GM12878 (cell line): ENCODE data around the gene MYO15B. TPM values are rescaled to one million over a fixed set of nuclear protein-coding genes. Genes with fewer than 3 reads are reported as not detected.

Experiments used
- ATAC-seq: fragments of 200-7000 bp; cut with Tn5 transposase; 3 replicates; pipeline ENCODE4 v1.9.1; 2020; ENCODE audit warnings: mild to moderate bottlenecking, moderate library complexity
- BruUV-seq: library from RNA; stranded (reverse); fragments of 400-500 nt; replicated peaks from 2 replicates; lab custom pipeline; 2021; lab: Mats Ljungman, UMichigan
- CTCF ChIA-PET: fragments of 300-600 bp; sonication (Branson Sonifier 250); formaldehyde crosslinking; extraction: SDS; loops from one replicate; lab custom pipeline; 2021; ENCODE audit warnings: inconsistent platforms; lab: Yijun Ruan, JAX
- POLR2A ChIA-PET: fragments of 350-600 bp; formaldehyde crosslinking; extraction: SDS; loops from one replicate; lab custom pipeline; 2021; ENCODE audit warnings: inconsistent platforms; lab: Charles Lee
- RAD21 ChIA-PET: fragments of 300-600 bp; sonication (Branson Sonifier 250); formaldehyde crosslinking; loops from one replicate; lab custom pipeline; 2023; ENCODE audit warnings: antibody characterized with exemption; ENCODE audit not compliant: unreplicated experiment; lab: Charles Lee
- SMC1A ChIA-PET: fragments of 300-600 bp; sonication (Branson Sonifier 250); formaldehyde crosslinking; loops from one replicate; lab custom pipeline; 2023; ENCODE audit not compliant: unreplicated experiment, uncharacterized antibody; lab: Charles Lee
- DNase-seq: peaks from one replicate; pipeline ENCODE4 v3.0.0-alpha.2; 2011; ENCODE audit warnings: low read depth, low spot score
- FAIRE-seq: peaks from 3 replicates; lab custom pipeline; 2011; peaks lifted over from hg19 to GRCh38; lab: Jason Lieb, UNC
- H2AFZ ChIP-seq: 2 replicates; pipeline ENCODE4 v1.6.0; 2011; ENCODE audit warnings: low read depth, low read length, control low read depth; ENCODE audit not compliant: control insufficient read depth
- H3K27ac ChIP-seq: 2 replicates; pipeline ENCODE4 v1.5.1; 2011; ENCODE audit warnings: control low read depth; ENCODE audit not compliant: control insufficient read depth, insufficient read depth
- H3K27me3 ChIP-seq, 2 experiments: replicated peaks in 1 of 2; 2 replicates each; pipeline versions ENCODE4 v1.6.0 to v1.6.1; 2011; ENCODE audit warnings: low read length in 1 of 2; ENCODE audit not compliant: control insufficient read depth in 2 of 2, insufficient read depth in 2 of 2
- H3K36me3 ChIP-seq, 2 experiments: 2 replicates each; pipeline ENCODE4 v1.5.1; 2011; ENCODE audit warnings: low read length in 1 of 2; ENCODE audit not compliant: control insufficient read depth in 2 of 2, insufficient read depth in 2 of 2
- H3K4me1 ChIP-seq: 2 replicates; pipeline ENCODE4 v1.6.1; 2011; ENCODE audit warnings: mild to moderate bottlenecking, low read length, moderate library complexity, mixed read lengths; ENCODE audit not compliant: control insufficient read depth, insufficient read depth
- H3K4me2 ChIP-seq: 2 replicates; pipeline ENCODE4 v1.6.0; 2011; ENCODE audit warnings: control low read depth; ENCODE audit not compliant: control insufficient read depth, insufficient read depth
- H3K4me3 ChIP-seq: fragments of 200-600 bp; sonication (generic); 2 replicates; pipeline ENCODE4 v1.5.1; 2016
- H3K79me2 ChIP-seq: 2 replicates; pipeline ENCODE4 v1.6.0; 2011; ENCODE audit warnings: low read length; ENCODE audit not compliant: control insufficient read depth, insufficient read depth
- H3K9ac ChIP-seq: 2 replicates; pipeline ENCODE4 v1.8.0; 2011; ENCODE audit warnings: low read length, control low read depth, mixed read lengths; ENCODE audit not compliant: control insufficient read depth, insufficient read depth
- H3K9me3 ChIP-seq: replicated peaks from 3 replicates; pipeline ENCODE4 v1.5.1; 2011; ENCODE audit warnings: mild to moderate bottlenecking, low read length; ENCODE audit not compliant: control insufficient read depth, insufficient read depth
- H4K20me1 ChIP-seq: 2 replicates; pipeline ENCODE4 v1.6.0; 2011; ENCODE audit not compliant: control insufficient read depth, insufficient read depth
- CUX1 ChIP-seq: IDR thresholded peaks from 2 replicates; pipeline ENCODE4 v1.6.1; 2012; ENCODE audit warnings: improper control_type of control experiment, low read depth, low read length; ENCODE audit not compliant: insufficient replicate concordance
- MTA2 ChIP-seq: fragments of 450-650 bp; IDR thresholded peaks from 2 replicates; pipeline ENCODE4 v1.6.1; 2016; ENCODE audit warnings: low read depth, mild to moderate bottlenecking, moderate library complexity
- NR2C1 ChIP-seq: fragments of 450-650 bp; IDR thresholded peaks from 2 replicates; pipeline ENCODE4 v1.6.1; 2017; ENCODE audit warnings: antibody characterized with exemption, mild to moderate bottlenecking, moderate library complexity
- RB1 ChIP-seq: fragments of 450-650 bp; formaldehyde crosslinking; IDR thresholded peaks from 2 replicates; pipeline ENCODE4 v1.6.1; 2017; ENCODE audit warnings: mild to moderate bottlenecking, borderline replicate concordance
- RUNX3 ChIP-seq: IDR thresholded peaks from 2 replicates; pipeline ENCODE4 v1.6.1; 2012; ENCODE audit warnings: low read length, inconsistent platforms
- SMC3 ChIP-seq: IDR thresholded peaks from 2 replicates; pipeline ENCODE4 v1.6.1; 2011; ENCODE audit warnings: low read length, improper control_type of control experiment, borderline replicate concordance
- SREBF2 ChIP-seq: IDR thresholded peaks from 2 replicates; pipeline ENCODE4 v1.6.1; 2012; ENCODE audit warnings: mild to moderate bottlenecking, low read length
- WGBS: methylation state at CpG from one replicate; pipeline ENCODE4 v1.1.6; 2016; ENCODE audit warnings: low lambda C conversion rate; ENCODE audit not compliant: insufficient replicate concordance, insufficient coverage; ENCODE audit errors: missing lambda C conversion rate; 5-methylcytosine and 5-hydroxymethylcytosine counted together
- in situ Hi-C: fragments of 300-500 bp; cut with MboI; formaldehyde crosslinking; loops from 9 replicates; pipeline ENCODE4 v1.14.3; 2018; ENCODE audit warnings: mixed read lengths
- intact Hi-C: fragments of 100-400 bp; cut with micrococcal nuclease; formaldehyde crosslinking; loops from one replicate; pipeline ENCODE4 v1.14.2; 2022; ENCODE audit not compliant: unreplicated experiment
- polyA plus RNA-seq, 11 experiments: library from polyadenylated mRNA; depleted of rRNA in 4 of 11; unstranded in 6 of 11; stranded (reverse) in 5 of 11; fragments of >200 nt; fragmentation: Nextera tagmentation in 4 of 11; fragmentation: Illumina TruSeq in 1 of 11; extraction: Ambion mirVana in 4 of 11; extraction: Trizol in 1 of 11; gene quantifications; 1 replicate in 1 of 11; 2 replicates in 10 of 11; pipeline versions ENCODE4 v1.2.1 to v1.2.3, GENCODE V29; 2011 to 2016; ENCODE audit warnings: inconsistent platforms in 2 of 11, missing spikeins in 2 of 11, low read depth in 1 of 11
- total RNA-seq, 4 experiments: library from RNA; depleted of rRNA in 3 of 4; stranded (reverse); fragments of >200 nt in 3 of 4; fragmentation: Illumina TruSeq in 1 of 4; extraction: Trizol in 1 of 4; gene quantifications; 2 replicates each; pipeline versions ENCODE4 v1.2.1 to v1.2.3, GENCODE V29; 2013 to 2021
- TF ChIP-seq, protein P1 (sequence below): fragments of 450-650 bp; IDR thresholded peaks from 2 replicates; pipeline ENCODE4 v1.6.1; 2016; ENCODE audit warnings: mild to moderate bottlenecking
- TF ChIP-seq, protein P2 (sequence below): fragments of 450-650 bp; IDR thresholded peaks from 2 replicates; pipeline ENCODE4 v1.6.1; 2017; ENCODE audit warnings: borderline replicate concordance
- TF ChIP-seq, protein P3 (sequence below), 3 experiments: IDR thresholded peaks in 2 of 3; conservative IDR thresholded peaks in 1 of 3; 2 replicates each; pipeline ENCODE4 v1.5.1; 2011; ENCODE audit warnings: low read depth in 3 of 3, low read length in 3 of 3, mild to moderate bottlenecking in 3 of 3, control low read depth in 2 of 3, moderate library complexity in 2 of 3, inconsistent platforms in 1 of 3, mixed read lengths in 1 of 3; ENCODE audit not compliant: control insufficient read depth in 2 of 3, insufficient read depth in 1 of 3; ENCODE audit errors: extremely low read depth in 1 of 3

Gene MYO15B
- total and polyA plus RNA-seq, 10 of the 15 experiments (the other 5 are each of a cell fraction or from before 2014, with no cell fraction given), result 0.67 to 15.4 (median 2.3) TPM; not detected in 1

DNA sequence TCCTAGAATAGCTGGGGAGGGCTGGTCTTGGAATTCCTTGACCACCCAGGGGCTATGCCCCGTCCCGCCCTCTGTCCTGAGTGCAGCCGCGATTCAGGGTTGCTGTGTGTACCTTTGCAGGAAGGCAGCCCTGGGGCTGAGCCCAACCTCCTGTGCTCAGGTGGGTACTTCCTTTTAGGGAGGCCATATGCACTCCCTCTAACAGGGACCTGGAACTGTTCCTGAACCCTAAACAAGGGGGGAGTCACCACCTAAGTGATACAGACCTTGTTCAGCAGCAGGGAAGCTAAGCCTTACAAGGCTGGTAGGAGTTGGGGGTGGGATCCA, 37.5 kb upstream of the MYO15B start:
- ChIA-PET POLR2A (no interaction called here), RAD21 (interaction anchor here (1.1 kb wide), 1 partner anchor 8 kb away, joined by 4 read pairs; no protein-coding TSS in a partner anchor), SMC1A (no interaction called here), CTCF (interaction anchor here (1.0 kb wide), 1 partner anchor 33 kb away, joined by 3 read pairs; the partner anchor contains the start of gene TSEN54)
- H3K36me3 ChIP-seq, result no peaks in the 10 kb centered on the region
- FAIRE-seq (no peak), ATAC-seq (no peak), DNase-seq (no peak)
- WGBS, result 93% methylated on average over 4 of the region's 4 CpGs
- in situ Hi-C loops (no loop called here), intact Hi-C loops (no loop called here)
- TF ChIP-seq, protein P1, sequence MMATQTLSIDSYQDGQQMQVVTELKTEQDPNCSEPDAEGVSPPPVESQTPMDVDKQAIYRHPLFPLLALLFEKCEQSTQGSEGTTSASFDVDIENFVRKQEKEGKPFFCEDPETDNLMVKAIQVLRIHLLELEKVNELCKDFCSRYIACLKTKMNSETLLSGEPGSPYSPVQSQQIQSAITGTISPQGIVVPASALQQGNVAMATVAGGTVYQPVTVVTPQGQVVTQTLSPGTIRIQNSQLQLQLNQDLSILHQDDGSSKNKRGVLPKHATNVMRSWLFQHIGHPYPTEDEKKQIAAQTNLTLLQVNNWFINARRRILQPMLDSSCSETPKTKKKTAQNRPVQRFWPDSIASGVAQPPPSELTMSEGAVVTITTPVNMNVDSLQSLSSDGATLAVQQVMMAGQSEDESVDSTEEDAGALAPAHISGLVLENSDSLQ, result no peak
- TF ChIP-seq CUX1 (no peak), SREBF2 (no peak), SMC3 (no peak), RUNX3 (no peak), NR2C1 (no peak), RB1 (no peak), MTA2 (no peak)
- TF ChIP-seq, protein P2, sequence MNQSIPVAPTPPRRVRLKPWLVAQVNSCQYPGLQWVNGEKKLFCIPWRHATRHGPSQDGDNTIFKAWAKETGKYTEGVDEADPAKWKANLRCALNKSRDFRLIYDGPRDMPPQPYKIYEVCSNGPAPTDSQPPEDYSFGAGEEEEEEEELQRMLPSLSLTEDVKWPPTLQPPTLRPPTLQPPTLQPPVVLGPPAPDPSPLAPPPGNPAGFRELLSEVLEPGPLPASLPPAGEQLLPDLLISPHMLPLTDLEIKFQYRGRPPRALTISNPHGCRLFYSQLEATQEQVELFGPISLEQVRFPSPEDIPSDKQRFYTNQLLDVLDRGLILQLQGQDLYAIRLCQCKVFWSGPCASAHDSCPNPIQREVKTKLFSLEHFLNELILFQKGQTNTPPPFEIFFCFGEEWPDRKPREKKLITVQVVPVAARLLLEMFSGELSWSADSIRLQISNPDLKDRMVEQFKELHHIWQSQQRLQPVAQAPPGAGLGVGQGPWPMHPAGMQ, result no peak
- TF ChIP-seq, protein P3, sequence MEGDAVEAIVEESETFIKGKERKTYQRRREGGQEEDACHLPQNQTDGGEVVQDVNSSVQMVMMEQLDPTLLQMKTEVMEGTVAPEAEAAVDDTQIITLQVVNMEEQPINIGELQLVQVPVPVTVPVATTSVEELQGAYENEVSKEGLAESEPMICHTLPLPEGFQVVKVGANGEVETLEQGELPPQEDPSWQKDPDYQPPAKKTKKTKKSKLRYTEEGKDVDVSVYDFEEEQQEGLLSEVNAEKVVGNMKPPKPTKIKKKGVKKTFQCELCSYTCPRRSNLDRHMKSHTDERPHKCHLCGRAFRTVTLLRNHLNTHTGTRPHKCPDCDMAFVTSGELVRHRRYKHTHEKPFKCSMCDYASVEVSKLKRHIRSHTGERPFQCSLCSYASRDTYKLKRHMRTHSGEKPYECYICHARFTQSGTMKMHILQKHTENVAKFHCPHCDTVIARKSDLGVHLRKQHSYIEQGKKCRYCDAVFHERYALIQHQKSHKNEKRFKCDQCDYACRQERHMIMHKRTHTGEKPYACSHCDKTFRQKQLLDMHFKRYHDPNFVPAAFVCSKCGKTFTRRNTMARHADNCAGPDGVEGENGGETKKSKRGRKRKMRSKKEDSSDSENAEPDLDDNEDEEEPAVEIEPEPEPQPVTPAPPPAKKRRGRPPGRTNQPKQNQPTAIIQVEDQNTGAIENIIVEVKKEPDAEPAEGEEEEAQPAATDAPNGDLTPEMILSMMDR (IDR thresholded peaks at IDR 0.05 in 2 of 3, conservative IDR thresholded peaks at IDR 0.05 in 1 of 3; ENCODE audit: control insufficient read depth in 2 of 3, extremely low read depth in 1 of 3, insufficient read depth in 1 of 3, low read depth in 3 of 3, low read length in 3 of 3), result no peak
- H3K79me2 ChIP-seq, result no peaks in the 10 kb centered on the region
- no peaks in the 10 kb centered on the region for H3K9me3 ChIP-seq
- BruUV-seq, result no TSS peak
- H3K4me1 ChIP-seq, result no peaks in the 10 kb centered on the region
- H3K4me3 ChIP-seq, result no peak overlapping the region
- no peak overlapping the region for H3K9ac ChIP-seq
- H3K27ac ChIP-seq, result no peak overlapping the region
- no peak overlapping the region for H2AFZ ChIP-seq
- H4K20me1 ChIP-seq, result no peaks in the 10 kb centered on the region
- no peaks in the 10 kb centered on the region for H3K27me3 ChIP-seq
- H3K4me2 ChIP-seq, result no peak overlapping the region
